Astrocyte of the spinal cord (primary cell): ENCODE results near the gene CHCHD10.
A peak's percentile ranks its signal among the peaks of the same experiment; 100 is the strongest.

Source experiments
- DNase-seq: peaks from one replicate; pipeline ENCODE4 v3.0.0; 2011; ENCODE audit warnings: low read depth, low spot score
- H3K4me3 ChIP-seq: 2 replicates; pipeline ENCODE4 v1.5.1; 2011; ENCODE audit warnings: low read depth, mild to moderate bottlenecking, low read length, moderate library complexity
- in situ Hi-C: cut with HindIII; loops from 2 replicates; pipeline ENCODE4 v1.10.0; 2017; ENCODE audit warnings: low sequenced_read_pairs
- TF ChIP-seq, protein P1 (sequence below): IDR thresholded peaks from 2 replicates; pipeline ENCODE4 v1.5.1; 2012; ENCODE audit warnings: low read depth, mild to moderate bottlenecking, low read length, inconsistent platforms

Gene CHCHD10

DNA sequence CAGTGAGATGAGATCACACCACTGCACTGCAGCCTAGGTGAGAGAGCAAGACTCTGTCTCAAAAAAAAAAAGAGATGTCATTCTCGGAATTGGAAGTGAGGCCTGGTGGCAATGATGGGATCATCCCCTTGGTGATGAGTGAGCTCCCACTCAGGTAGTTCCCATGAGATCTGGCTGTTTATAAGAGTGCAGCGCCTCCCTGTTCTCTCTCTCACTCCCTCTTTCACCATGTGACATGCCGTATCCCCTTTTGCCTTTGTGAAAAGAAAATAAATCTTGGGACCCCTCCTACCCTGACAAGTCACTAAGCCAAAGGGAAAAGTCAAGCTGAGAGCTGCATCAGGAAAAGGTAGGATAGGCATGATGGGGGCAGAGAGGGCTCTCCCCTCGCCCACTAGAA, 45.6 kb downstream of the CHCHD10 start:
- in situ Hi-C loops = no loop called here
- no peak overlapping the region for H3K4me3 ChIP-seq
- no peak for DNase-seq
- TF ChIP-seq, protein P1, sequence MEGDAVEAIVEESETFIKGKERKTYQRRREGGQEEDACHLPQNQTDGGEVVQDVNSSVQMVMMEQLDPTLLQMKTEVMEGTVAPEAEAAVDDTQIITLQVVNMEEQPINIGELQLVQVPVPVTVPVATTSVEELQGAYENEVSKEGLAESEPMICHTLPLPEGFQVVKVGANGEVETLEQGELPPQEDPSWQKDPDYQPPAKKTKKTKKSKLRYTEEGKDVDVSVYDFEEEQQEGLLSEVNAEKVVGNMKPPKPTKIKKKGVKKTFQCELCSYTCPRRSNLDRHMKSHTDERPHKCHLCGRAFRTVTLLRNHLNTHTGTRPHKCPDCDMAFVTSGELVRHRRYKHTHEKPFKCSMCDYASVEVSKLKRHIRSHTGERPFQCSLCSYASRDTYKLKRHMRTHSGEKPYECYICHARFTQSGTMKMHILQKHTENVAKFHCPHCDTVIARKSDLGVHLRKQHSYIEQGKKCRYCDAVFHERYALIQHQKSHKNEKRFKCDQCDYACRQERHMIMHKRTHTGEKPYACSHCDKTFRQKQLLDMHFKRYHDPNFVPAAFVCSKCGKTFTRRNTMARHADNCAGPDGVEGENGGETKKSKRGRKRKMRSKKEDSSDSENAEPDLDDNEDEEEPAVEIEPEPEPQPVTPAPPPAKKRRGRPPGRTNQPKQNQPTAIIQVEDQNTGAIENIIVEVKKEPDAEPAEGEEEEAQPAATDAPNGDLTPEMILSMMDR = no peak

DNA sequence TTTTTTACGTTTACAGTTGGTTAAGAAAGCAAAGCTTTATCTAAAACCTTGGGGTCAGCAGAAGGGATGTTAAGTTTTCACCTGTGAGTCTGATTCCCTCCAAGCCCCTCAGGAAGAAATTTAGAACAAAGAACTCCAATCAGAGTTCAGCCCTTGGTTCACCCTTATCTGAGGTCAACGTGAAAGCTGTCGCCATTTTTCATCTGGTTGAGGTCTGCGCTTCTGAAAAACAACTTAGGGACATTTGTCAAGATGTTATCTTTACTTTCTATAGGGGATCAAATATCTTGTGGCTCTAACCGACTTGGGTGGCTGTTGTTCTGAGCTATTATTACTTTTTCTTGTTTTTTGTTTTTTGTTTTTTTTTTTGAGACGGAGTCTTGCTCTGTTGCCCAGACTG, 46.9 kb downstream of the CHCHD10 start:
- TF ChIP-seq, protein P1 = no peak
- DNase-seq = no peak
- in situ Hi-C loops = no loop called here
- H3K4me3 ChIP-seq = no peak overlapping the region

DNA sequence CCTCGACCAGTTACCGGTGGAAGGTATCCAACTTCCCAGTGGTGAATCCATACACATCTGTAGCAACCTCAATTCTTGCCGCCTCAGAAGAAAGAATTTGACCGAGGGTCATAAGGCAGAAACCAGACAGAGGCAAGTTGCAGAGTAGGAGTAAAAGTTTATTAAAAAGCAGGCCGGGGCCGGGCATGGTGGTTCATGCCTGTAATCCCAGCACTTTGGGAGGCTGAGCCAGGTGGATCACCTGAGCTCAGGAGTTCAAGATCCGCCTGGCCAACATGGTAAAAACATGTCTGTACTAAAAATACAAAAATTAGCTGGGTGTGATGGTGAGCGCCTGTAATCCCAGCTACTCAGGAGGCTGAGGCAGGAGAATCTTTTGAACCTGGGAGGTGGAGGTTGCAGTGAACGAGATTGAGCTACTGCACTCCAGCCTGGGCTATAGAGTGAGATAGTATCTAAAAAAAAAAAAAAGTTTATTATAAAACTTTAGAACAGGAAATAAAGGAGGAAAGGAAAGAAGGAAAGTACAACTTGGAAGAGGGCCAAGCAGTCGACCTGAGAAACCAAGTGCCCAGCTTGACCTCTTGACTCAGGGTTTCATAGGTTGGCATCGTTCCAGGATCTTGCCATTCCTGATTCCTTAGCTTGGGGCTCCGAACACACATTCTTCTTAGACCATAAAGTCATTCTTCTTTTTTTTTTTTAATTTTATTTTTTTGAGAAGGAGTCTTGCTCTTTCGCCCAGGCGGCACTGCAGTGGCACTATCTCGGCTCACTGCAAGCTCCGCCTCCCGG, 49.2 kb downstream of the CHCHD10 start:
- in situ Hi-C loops = no loop called here
- no peak overlapping the region for H3K4me3 ChIP-seq
- no peak for DNase-seq
- TF ChIP-seq, protein P1 = no peak

DNA sequence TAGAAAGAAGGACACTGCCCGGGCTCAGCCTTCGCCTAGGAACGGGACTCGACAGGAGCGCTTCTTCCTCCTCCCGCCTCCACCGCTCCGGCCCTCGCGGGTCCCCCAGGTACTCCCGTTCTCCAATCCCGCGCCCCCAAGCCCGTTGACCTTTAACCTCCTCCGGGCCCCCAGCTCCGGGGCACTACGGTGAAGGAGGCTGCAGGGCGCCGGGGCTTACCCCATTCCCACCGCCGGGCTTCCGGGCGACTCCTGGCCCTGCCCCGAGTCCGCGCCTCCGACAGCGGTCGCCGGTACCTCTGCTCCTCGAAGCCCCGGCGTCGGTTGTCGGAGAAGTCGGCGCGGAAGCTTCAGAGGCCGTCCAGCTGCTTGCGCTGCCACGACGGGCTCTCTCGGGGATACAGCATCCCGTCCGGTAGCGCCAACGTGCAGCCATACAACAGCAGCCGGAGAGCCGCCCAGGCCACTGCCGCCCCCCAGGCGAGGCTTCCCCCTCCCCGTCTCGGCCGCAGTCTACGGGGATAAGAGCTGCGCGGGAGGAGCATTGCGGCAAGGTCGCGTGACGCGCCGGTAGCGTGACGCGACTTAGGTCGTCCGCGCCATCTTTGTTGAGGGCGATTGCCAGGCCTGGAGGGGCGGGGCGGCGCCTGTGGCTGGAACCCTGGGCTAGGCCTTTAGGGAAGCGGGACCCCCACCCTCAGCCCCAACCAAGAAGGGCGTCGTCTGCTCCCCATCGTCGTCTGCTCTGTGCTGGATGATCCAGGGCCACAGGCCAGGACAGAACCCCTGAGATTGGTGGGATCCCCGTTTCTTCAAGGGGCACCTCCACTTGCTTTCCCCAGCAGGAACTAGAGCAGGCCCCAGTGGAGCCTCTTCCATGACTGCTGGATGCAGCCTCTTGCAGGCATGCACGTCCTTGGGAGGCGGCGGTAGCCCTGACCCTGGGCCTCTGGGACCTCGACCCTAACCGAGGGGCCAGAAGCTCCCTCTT, 50.7 kb downstream of the CHCHD10 start:
- peak overlapping the region; percentile 87 for H3K4me3 ChIP-seq
- peak; percentile 90 for DNase-seq
- TF ChIP-seq, protein P1 = no peak
- in situ Hi-C loops = no loop called here
